Measurements from ENCODE around the gene UBE2L6.

- TF ChIP-seq GATA3 (IDR thresholded peaks at IDR 0.05; ENCODE audit: low read depth, low read length), result no peak
- no peak for TF ChIP-seq GATA2 (IDR thresholded peaks at IDR 0.05; ENCODE audit: low read depth, low read length)
Observed at GRCh38 chr11:57512646-57513451, 54.6 kb downstream of the UBE2L6 start.
